ENCODE measurements around the gene PRKACG.

Gene PRKACG

GRCh38 chr9:69029535-69029934 lies 15.6 kb upstream of the PRKACG start:
- POLR2A ChIA-PET: no interaction called here
- H3K4me3 ChIP-seq (ENCODE audit: low read depth, low read length): no peak overlapping the region
- TF ChIP-seq CTCF (IDR thresholded peaks at IDR 0.05; ENCODE audit: insufficient read depth, low read length, missing control alignments): no peak
- no peak for DNase-seq (ENCODE audit: low read depth, low spot score)
- CTCF ChIA-PET: interaction anchor here (1.6 to 2.3 kb wide), 3 partner anchors 10 to 30 kb away, joined by 3 to 7 read pairs (median 7); no protein-coding TSS in a partner anchor

- TF ChIP-seq CTCF (IDR thresholded peaks at IDR 0.05; ENCODE audit: insufficient read depth, low read length, missing control alignments): no peak
- ChIA-PET CTCF (interaction anchor here (1.1 to 2.3 kb wide), 6 partner anchors 9 to 445 kb away, joined by 3 to 7 read pairs (median 3); no protein-coding TSS in a partner anchor), POLR2A (no interaction called here)
- no peak overlapping the region for H3K4me3 ChIP-seq (ENCODE audit: low read depth, low read length)
- no peak for DNase-seq (ENCODE audit: low read depth, low spot score)
Measured at GRCh38 chr9:69028754-69029153, 14.8 kb upstream of the PRKACG start.

- POLR2A ChIA-PET: no interaction called here
- H3K4me3 ChIP-seq (ENCODE audit: low read depth, low read length): no peak overlapping the region
- TF ChIP-seq CTCF (IDR thresholded peaks at IDR 0.05; ENCODE audit: insufficient read depth, low read length, missing control alignments): peak; percentile 70
- CTCF ChIA-PET: interaction anchor here (1.1 to 2.3 kb wide), 4 partner anchors 8 to 444 kb away, joined by 3 to 7 read pairs (median 4); no protein-coding TSS in a partner anchor
- DNase-seq (ENCODE audit: low read depth, low spot score): no peak
Measured at GRCh38 chr9:69027355-69028097, 13.6 kb upstream of the PRKACG start.

GRCh38 chr9:69023650-69024049 lies 9.7 kb upstream of the PRKACG start:
- no peak for DNase-seq (ENCODE audit: low read depth, low spot score)
- TF ChIP-seq CTCF (IDR thresholded peaks at IDR 0.05; ENCODE audit: insufficient read depth, low read length, missing control alignments): no peak

GRCh38 chr9:69020301-69021145 lies 6.6 kb upstream of the PRKACG start:
- ChIA-PET POLR2A (no interaction called here), CTCF (interaction anchor here (1.4 to 2.2 kb wide), 2 partner anchors 10 to 15 kb away, joined by 5 to 7 read pairs; partner anchors contain the start of gene FXN)
- H3K4me3 ChIP-seq (ENCODE audit: low read depth, low read length): no peak overlapping the region
- TF ChIP-seq CTCF (IDR thresholded peaks at IDR 0.05; ENCODE audit: insufficient read depth, low read length, missing control alignments): no peak
- no peak for DNase-seq (ENCODE audit: low read depth, low spot score)

More at GRCh38 chr9:69023650-69024049, 9.7 kb upstream of the PRKACG start:
- H3K4me3 ChIP-seq (ENCODE audit: low read depth, low read length): no peak overlapping the region
- POLR2A ChIA-PET: no interaction called here
- CTCF ChIA-PET: interaction anchor here (5.4 kb wide), 1 partner anchor 11 kb away, joined by 37 read pairs; the partner anchor contains the start of gene FXN

- ChIA-PET POLR2A (no interaction called here), CTCF (interaction anchor here (1.1 to 2.2 kb wide), 3 partner anchors 9 to 16 kb away, joined by 3 to 7 read pairs (median 5); partner anchors contain the start of gene FXN)
- no peak for DNase-seq (ENCODE audit: low read depth, low spot score)
- TF ChIP-seq CTCF (IDR thresholded peaks at IDR 0.05; ENCODE audit: insufficient read depth, low read length, missing control alignments): no peak
- H3K4me3 ChIP-seq (ENCODE audit: low read depth, low read length): no peak overlapping the region
Measured at GRCh38 chr9:69019808-69020207, 5.9 kb upstream of the PRKACG start.
